Measurements from ENCODE around the gene RIPK1. TPM values are rescaled to one million over a fixed set of nuclear protein-coding genes. Genes with fewer than 3 reads are reported as not detected.

The RIPK1 gene
- total and polyA plus RNA-seq, 2 of the 8 experiments (the other 6 are each of a cell fraction or from before 2014, with no cell fraction given), result 5.9 to 22.9 TPM

DNA sequence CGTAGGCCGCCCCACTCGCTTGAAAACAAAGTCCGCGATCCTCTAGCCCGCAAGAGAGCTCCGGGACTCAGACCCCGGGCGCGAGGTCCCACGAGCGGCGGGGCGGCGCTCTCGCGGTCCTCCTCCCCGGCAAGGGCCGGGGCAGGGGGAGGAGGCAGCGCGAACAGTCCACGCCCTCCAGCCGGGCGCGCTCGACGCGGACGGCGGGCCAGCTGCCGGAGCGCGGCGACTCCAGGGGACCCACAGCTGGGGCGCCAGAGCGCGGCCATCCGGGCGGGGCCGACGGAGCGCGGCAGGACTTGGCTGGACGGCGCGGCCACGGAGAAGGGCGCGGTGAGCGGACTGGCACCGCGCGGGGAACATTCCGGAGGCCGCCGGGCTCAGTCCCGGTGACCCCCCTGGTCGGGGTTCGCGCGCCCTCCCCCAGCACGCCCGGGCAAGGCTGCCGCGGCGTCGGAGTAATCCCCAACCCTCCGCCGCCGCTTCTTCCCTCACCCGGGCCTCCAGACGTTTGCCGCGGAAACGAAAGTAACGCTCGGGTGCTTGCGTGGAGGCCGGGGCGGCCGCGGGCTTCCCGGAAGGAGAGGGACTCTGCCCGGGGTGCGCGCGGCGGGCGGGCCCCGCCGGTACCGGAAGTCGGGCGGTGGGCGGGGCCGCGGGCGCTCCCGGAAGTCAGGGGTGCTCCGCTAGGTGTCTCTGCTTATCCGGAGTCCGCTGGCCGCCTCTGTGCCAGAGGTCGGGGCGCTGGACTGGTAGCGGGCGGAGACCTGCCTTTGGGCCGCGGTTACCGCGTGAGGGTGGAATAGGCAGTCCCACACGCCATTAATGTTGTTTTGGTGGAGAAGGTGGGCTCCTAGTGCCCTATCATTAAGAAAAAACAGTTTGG lies at the start of gene RIPK1 (continued):
- TF ChIP-seq HDAC2 (IDR thresholded peaks at IDR 0.05; ENCODE audit: borderline replicate concordance in 1 of 2, low read depth in 2 of 2, low read length in 2 of 2) (peak; percentile 47 to 96; a peak in 2 of 4 replicates), ZNF274 (IDR thresholded peaks at IDR 0.05; ENCODE audit: borderline replicate concordance, extremely low read depth, low read length) (no peak), KDM4A (IDR thresholded peaks at IDR 0.05; ENCODE audit: low read depth, low read length, severe bottlenecking) (peak; percentile 93), POLR2A (IDR thresholded peaks at IDR 0.05; ENCODE audit: control extremely low read depth in 1 of 2, low read depth in 2 of 2, low read length in 2 of 2) (peak; percentile 63 to 78), CTBP2 (IDR thresholded peaks at IDR 0.05; ENCODE audit: borderline replicate concordance, insufficient read depth, insufficient read length, low read length) (no peak), TCF12 (IDR thresholded peaks at IDR 0.05; ENCODE audit: low read depth, low read length) (no peak), CHD2 (IDR thresholded peaks at IDR 0.05; ENCODE audit: low read length) (no peak), POU5F1 (IDR thresholded peaks at IDR 0.05; ENCODE audit: low read depth, low read length) (no peak), NRF1 (IDR thresholded peaks at IDR 0.05; ENCODE audit: low read depth, low read length) (no peak), TAF1 (IDR thresholded peaks at IDR 0.05; ENCODE audit: low read depth, low read length) (peak; percentile 74; the same call in 1 of the 2 replicates), SIX5 (IDR thresholded peaks at IDR 0.05; ENCODE audit: low read depth, low read length) (no peak), TAF7 (optimal IDR thresholded peaks at IDR 0.05; ENCODE audit: borderline replicate concordance, low read depth, low read length) (peak; percentile 18), SIRT6 (IDR thresholded peaks at IDR 0.05; ENCODE audit: low read length) (no peak), PHF8 (conservative IDR thresholded peaks at IDR 0.05; ENCODE audit: low read depth, low read length) (0 out of 2 replicates have a peak, but pooled peaks have one; percentile 69), EZH2 (IDR thresholded peaks at IDR 0.05; ENCODE audit: low read depth, low read length, severe bottlenecking) (no peak), CHD1 (IDR thresholded peaks at IDR 0.05; ENCODE audit: low read depth, low read length) (no peak), HDAC6 (IDR thresholded peaks at IDR 0.05; ENCODE audit: low read depth, low read length) (no peak), TBP (IDR thresholded peaks at IDR 0.05; ENCODE audit: low read depth, low read length) (peak; percentile 82), RBBP5 (IDR thresholded peaks at IDR 0.05; ENCODE audit: borderline replicate concordance, low read depth, low read length) (0 out of 2 replicates have a peak, but pooled peaks have one; percentile 31), TEAD4 (IDR thresholded peaks at IDR 0.05; ENCODE audit: low read depth, low read length) (no peak; the same call in 1 of the 2 replicates)
- TF ChIP-seq, protein P1, sequence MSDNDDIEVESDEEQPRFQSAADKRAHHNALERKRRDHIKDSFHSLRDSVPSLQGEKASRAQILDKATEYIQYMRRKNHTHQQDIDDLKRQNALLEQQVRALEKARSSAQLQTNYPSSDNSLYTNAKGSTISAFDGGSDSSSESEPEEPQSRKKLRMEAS (IDR thresholded peaks at IDR 0.05), result peak; percentile 11; the same call in 1 of the 2 replicates
- TF ChIP-seq, protein P2, sequence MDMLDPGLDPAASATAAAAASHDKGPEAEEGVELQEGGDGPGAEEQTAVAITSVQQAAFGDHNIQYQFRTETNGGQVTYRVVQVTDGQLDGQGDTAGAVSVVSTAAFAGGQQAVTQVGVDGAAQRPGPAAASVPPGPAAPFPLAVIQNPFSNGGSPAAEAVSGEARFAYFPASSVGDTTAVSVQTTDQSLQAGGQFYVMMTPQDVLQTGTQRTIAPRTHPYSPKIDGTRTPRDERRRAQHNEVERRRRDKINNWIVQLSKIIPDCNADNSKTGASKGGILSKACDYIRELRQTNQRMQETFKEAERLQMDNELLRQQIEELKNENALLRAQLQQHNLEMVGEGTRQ (IDR thresholded peaks at IDR 0.05; ENCODE audit: low read length), result no peak
